Loucy (cell line): Measurements from ENCODE around the gene SPSB4.
A peak's percentile ranks its signal among the peaks of the same experiment; 100 is the strongest.

ENCODE experiments used
- CTCF ChIP-seq: fragments of 200-600 bp; sonication (generic); conservative IDR thresholded peaks from 2 replicates; pipeline ENCODE4 v1.5.1; 2014; ENCODE audit warnings: mild to moderate bottlenecking, antibody characterized with exemption, low read length
- EZH2phosphoT487 ChIP-seq: fragments of 200-600 bp; IDR thresholded peaks from 2 replicates; pipeline ENCODE4 v1.6.1; 2018; ENCODE audit warnings: antibody characterized with exemption, mild to moderate bottlenecking, moderate library complexity, borderline replicate concordance

- TF ChIP-seq CTCF (peak; percentile 38), EZH2phosphoT487 (no peak)
These were observed 58.6 kb downstream of the SPSB4 start for GRCh38 chr3:141109751-141110150.
